GM21825 (cell line): Measurements from ENCODE around the gene KRTAP4-5.
"Not testable (repeated sequence)": the region's sequence is repeated elsewhere in the genome, so short reads cannot be mapped to it uniquely, and the experiment has no call there.

ENCODE experiments used
- ATAC-seq: cut with Tn5 transposase; IDR thresholded peaks from one replicate; pipeline ENCODE4 v1.9.1; 2021; ENCODE audit warnings: mild to moderate bottlenecking, moderate library complexity; ENCODE audit not compliant: unreplicated experiment

KRTAP4-5 gene

GRCh38 chr17:41149652-41149985 is at the start of gene KRTAP4-5:
TSS of gene KRTAP4-5 (minus strand) at chr17:41149825. CDS start at chr17:41149767, 58 bp downstream.
- ATAC-seq: no peak

GRCh38 chr17:41196068-41196467 is 46.4 kb upstream of the KRTAP4-5 start:
- no peak for ATAC-seq

- no peak for ATAC-seq
These were observed 40.7 kb upstream of the KRTAP4-5 start for GRCh38 chr17:41190328-41190727.

GRCh38 chr17:41189837-41190318 is 40.3 kb upstream of the KRTAP4-5 start, which contains the start of gene KRTAP9-1:
TSS of gene KRTAP9-1 (plus strand) at chr17:41189887. CDS start at chr17:41189887, 0 bp downstream.
- ATAC-seq: not testable (repeated sequence)

GRCh38 chr17:41186872-41187271 is 37.2 kb upstream of the KRTAP4-5 start:
- no peak for ATAC-seq

GRCh38 chr17:41185001-41185400 is 35.4 kb upstream of the KRTAP4-5 start:
- no peak for ATAC-seq

- ATAC-seq: no peak
These were observed 34.9 kb upstream of the KRTAP4-5 start, which contains the start of gene KRTAP4-1 for GRCh38 chr17:41184480-41184961. TSS of gene KRTAP4-1 (minus strand) at chr17:41184911. CDS start at chr17:41184854, 57 bp downstream.

- no peak for ATAC-seq
These were observed 29.4 kb upstream of the KRTAP4-5 start for GRCh38 chr17:41178843-41179616.

GRCh38 chr17:41178341-41178740 is 28.7 kb upstream of the KRTAP4-5 start:
- ATAC-seq: no peak

- no peak for ATAC-seq
These were observed 28.2 kb upstream of the KRTAP4-5 start, which contains the start of gene KRTAP4-2 for GRCh38 chr17:41177727-41178271. TSS of gene KRTAP4-2 (minus strand) at chr17:41178221. CDS start at chr17:41178164, 57 bp downstream.

GRCh38 chr17:41176744-41177387 is 27.2 kb upstream of the KRTAP4-5 start:
- no peak for ATAC-seq

- no peak for ATAC-seq
These were observed 22.3 kb upstream of the KRTAP4-5 start for GRCh38 chr17:41171886-41172285.

GRCh38 chr17:41168121-41168520 is 18.5 kb upstream of the KRTAP4-5 start, which contains the start of gene KRTAP4-3:
TSS of gene KRTAP4-3 (minus strand) at chr17:41168221. CDS start at chr17:41168172, 49 bp downstream.
- ATAC-seq: no peak

GRCh38 chr17:41167561-41167960 is 17.9 kb upstream of the KRTAP4-5 start:
- no peak for ATAC-seq

GRCh38 chr17:41163828-41164227 is 14.2 kb upstream of the KRTAP4-5 start:
- no peak for ATAC-seq

GRCh38 chr17:41160648-41161047 is 11.0 kb upstream of the KRTAP4-5 start, which contains the start of gene KRTAP4-4:
TSS of gene KRTAP4-4 (minus strand) at chr17:41160748. CDS start at chr17:41160691, 57 bp downstream.
- no peak for ATAC-seq

GRCh38 chr17:41160190-41160589 is 10.6 kb upstream of the KRTAP4-5 start:
- not testable (repeated sequence) for ATAC-seq

- ATAC-seq: no peak
These were observed 4.2 kb upstream of the KRTAP4-5 start for GRCh38 chr17:41153856-41154255.

GRCh38 chr17:41151525-41151924 is 1.9 kb upstream of the KRTAP4-5 start:
- ATAC-seq: no peak

GRCh38 chr17:41150026-41150425 is 401 bp upstream of the KRTAP4-5 start:
- no peak for ATAC-seq

GRCh38 chr17:41148971-41149651 is 514 bp downstream of the KRTAP4-5 start:
- ATAC-seq: not testable (repeated sequence)
